ENCODE results near the gene AGAP2.
"Not testable (repeated sequence)": the region's sequence is repeated elsewhere in the genome, so short reads cannot be mapped to it uniquely, and the experiment has no call there.

AGAP2 gene

GRCh38 chr12:57735198-57735855 lies 3.2 kb downstream of the AGAP2 start:
- no peak for DNase-seq

GRCh38 chr12:57734591-57734990 lies 4.0 kb downstream of the AGAP2 start:
- no peak for DNase-seq

- no peak for DNase-seq
Measured at GRCh38 chr12:57733928-57734327, 4.6 kb downstream of the AGAP2 start.

GRCh38 chr12:57732726-57733593 lies 5.6 kb downstream of the AGAP2 start:
- DNase-seq, result no peak

- DNase-seq, result no peak
Measured at GRCh38 chr12:57732270-57732669, 6.3 kb downstream of the AGAP2 start.

- no peak for DNase-seq
Measured at GRCh38 chr12:57731411-57732080, 7.0 kb downstream of the AGAP2 start.

- no peak for DNase-seq
Measured at GRCh38 chr12:57730336-57731067, 8.0 kb downstream of the AGAP2 start.

GRCh38 chr12:57729321-57729844 lies 9.2 kb downstream of the AGAP2 start:
- no peak for DNase-seq

GRCh38 chr12:57727758-57728395 lies 10.7 kb downstream of the AGAP2 start:
- no peak for DNase-seq

- DNase-seq, result no peak
Measured at GRCh38 chr12:57726884-57727757, 11.4 kb downstream of the AGAP2 start.

GRCh38 chr12:57726151-57726883 lies 12.2 kb downstream of the AGAP2 start:
- DNase-seq, result no peak

- no peak for DNase-seq
Measured at GRCh38 chr12:57725851-57726150, 12.7 kb downstream of the AGAP2 start.

GRCh38 chr12:57724936-57725740 lies 13.4 kb downstream of the AGAP2 start:
- DNase-seq, result no peak

GRCh38 chr12:57724003-57724935 lies 14.3 kb downstream of the AGAP2 start:
- no peak for DNase-seq

- no peak for DNase-seq
Measured at GRCh38 chr12:57723630-57723962, 14.9 kb downstream of the AGAP2 start.

- DNase-seq, result no peak
Measured at GRCh38 chr12:57722716-57723629, 15.6 kb downstream of the AGAP2 start.

- DNase-seq, result not testable (repeated sequence)
Measured at GRCh38 chr12:57721846-57722608, 16.5 kb downstream of the AGAP2 start.
